ENCODE measurements around the gene MAP3K5.

Gene MAP3K5

DNA sequence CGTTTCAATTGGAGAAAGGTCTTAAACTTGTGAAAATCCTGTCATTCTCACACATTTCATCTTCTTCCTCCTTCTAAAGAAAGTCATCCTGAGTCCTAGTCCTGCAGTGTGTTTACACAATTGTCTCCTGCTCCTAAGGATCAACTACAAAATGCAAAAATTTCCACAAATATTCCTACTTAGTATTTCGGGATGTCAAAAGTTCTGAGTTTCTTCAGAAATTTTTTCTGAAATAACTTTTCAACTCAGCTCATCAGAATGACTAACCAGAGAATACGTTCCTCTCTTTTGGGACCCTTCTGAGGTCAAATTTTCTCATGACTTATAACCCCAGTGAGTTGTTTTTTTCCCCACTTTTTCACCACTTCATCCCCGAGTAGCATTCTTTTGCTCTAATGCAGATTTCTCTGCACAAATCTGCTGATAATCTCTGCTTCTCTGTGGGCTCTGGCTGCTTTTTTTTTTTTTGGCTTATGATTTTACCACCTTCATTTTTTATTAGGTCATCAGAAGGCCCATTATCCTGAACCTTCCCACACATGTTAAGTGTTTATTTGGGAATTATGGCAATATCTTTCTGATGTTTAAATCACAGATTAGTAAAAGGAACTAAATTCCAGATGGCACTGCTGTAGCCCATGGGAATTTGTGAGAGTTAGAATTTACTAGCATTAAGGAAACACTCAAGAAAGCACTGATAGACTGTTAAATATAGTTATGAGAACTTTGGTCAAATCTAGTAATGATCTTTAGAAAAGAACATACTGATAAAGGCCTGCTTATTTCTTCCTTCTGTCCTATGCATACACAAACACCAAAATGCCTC is 41.4 kb downstream of the MAP3K5 start:
- DNase-seq (ENCODE audit: low read depth, low spot score): no peak

DNA sequence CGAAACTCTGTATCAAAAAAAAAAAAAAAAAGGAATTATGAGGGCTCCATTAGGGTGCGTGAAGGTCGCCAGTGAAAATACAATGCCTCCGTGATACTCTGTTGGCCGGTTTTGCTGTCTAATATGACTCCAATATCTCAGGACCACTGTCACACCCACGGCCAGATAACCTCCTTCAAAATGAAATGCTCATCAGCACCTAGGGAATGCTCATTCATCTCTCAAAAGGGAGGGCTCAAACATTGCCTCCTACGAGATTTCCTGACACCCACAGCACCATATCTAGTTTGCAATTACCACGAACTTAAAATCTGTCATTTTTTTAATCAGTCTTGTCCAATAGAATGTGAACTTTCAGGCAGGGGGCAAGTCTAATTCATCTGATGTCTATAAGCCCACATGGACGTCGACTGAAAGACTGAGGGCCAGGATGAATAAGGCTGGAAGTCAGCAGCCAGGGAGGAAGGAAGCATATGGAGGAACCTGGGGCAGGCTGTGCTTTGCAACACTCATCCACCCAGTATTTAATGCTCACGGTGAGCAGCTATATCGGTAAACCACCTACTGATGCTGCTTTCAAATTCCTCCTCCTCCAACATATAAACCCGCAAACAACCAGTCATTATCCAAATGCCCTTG is 42.8 kb downstream of the MAP3K5 start:
- no peak for DNase-seq (ENCODE audit: low read depth, low spot score)

DNA sequence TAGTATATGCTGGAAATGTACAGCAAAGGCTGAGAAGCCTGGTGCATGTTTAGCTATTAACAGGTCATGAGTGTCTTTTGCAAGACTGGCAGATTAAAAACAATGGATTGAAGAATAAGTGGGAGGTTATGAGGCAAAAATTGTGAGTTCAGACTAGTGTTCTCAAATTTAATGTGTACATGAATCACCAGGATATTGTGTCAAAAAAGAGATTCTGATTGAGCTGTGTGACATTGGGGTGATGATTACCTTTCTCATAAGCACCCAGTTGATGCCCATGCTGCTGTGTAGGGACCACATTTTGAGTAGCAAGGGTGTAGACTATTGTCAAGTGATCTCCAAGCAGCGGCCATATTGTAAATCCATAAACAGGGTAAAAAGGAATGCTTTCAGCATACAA is 44.8 kb downstream of the MAP3K5 start:
- no peak for DNase-seq (ENCODE audit: low read depth, low spot score)

DNA sequence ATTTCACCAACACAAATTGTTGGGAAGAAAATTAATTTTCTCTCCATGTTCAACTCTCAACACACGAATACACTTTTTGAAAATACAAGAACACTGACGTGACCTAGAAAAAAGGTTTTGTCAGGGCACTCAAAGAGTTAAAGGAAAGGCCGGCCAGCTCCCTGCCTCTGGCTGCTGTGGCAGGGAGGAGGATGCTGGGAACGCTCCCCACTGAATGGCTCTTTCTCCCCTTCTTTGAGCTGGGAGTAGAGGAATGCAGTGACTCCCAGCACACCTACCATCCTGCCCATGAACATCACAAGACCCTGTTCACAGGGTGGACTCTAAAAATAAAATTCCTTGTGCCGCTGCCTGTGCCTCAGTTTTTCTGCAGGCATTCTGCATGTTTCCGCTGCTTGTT is 47.0 kb downstream of the MAP3K5 start:
- DNase-seq (ENCODE audit: low read depth, low spot score): no peak

DNA sequence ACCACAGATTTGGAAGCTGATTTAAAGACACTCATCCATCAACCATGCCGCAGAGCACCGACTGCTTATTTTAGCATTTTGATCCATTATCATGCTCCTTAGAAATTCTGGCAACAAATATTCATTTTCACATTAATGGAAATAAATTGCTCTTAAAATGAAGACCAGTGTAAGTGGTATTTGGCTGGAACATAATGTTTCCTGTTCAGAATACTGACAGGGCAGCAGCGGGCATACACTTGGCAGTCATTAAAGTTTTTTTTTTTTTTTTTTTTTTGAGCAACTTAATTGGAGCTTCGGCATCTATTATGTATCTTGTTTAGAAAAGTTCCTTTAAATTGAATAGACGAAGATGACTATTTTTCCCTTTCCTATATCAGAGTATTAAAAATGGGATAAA is 47.4 kb downstream of the MAP3K5 start:
- no peak for DNase-seq (ENCODE audit: low read depth, low spot score)

DNA sequence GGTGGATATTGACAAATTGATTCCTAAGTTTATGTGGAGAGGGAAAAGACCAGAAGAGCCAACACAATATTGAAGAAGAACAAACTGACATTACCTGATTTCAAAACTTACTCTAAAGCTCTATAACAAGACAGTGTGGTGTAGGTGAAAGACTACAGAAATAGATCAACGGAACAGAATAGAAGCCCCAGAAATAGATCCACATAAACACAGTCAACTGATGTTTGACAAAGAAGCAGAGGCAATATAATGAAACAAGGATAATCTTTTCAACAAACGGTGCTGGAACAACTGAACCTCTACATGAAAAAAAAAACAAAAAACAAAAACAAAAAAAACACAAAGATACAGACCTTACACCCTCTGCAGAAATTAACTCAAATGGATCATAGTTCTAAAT is 50.2 kb downstream of the MAP3K5 start:
- DNase-seq (ENCODE audit: low read depth, low spot score): no peak

DNA sequence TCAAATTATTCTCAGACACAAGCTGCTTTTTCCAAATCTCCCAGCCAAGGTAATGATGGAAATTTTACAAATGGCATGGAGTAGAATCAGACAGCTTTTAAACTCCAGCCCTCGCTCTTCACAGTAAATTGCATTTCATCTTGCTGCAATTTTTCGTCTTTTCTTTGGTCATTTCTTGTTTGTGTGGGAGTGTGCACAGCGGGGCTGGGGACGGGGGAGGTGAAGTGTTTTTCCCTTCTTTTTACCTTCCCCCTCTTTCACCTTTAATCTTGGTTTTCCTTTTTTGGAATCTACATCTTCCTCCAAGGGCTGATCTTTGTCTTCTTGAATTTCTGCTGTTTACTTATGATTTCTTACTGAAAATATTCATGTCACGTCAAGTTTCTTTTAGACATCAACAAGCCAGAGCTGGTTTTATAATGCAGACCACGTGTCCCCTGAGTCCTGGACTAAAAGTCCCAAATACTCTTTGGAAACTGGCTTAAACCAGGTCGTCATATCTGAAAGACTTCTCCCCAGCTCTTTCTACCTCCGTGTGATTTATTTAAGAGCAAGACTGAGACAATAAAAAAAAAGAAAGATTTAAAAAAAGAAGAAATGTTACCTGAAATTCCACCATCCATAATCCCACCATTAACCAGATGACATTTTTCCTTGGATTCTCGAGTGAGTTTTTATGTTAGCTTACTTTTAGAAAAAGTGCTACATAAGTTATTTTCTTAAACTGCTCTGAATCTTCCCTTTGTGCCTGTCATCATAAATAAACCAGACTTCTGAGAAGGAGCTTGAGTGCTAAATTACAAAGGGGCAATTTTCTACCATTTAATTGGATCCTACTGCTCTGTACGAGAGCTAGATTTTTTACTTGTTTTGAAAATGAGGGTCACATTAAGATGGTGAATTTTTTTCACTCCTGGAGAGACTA is 52.0 kb downstream of the MAP3K5 start:
- DNase-seq (ENCODE audit: low read depth, low spot score): no peak

DNA sequence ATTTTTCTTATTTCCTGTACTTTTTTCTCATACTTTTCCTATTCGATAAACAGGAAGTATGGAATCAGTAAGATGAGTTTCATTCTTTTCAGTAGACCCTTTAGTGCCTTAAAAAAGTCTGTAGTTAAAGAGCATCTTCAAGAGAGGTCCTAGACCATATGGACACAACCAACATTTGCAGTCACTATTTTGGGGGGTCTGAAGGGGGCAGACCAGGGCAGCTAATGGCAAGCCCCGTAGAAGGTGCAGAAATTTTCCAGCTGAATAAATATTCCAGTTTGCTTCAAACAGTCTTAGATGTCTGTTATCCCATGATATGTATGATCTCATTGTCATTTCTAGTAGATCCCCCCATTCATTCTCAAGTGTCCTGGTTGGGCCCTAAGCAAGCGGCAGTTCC is 52.8 kb downstream of the MAP3K5 start:
- DNase-seq (ENCODE audit: low read depth, low spot score): no peak

DNA sequence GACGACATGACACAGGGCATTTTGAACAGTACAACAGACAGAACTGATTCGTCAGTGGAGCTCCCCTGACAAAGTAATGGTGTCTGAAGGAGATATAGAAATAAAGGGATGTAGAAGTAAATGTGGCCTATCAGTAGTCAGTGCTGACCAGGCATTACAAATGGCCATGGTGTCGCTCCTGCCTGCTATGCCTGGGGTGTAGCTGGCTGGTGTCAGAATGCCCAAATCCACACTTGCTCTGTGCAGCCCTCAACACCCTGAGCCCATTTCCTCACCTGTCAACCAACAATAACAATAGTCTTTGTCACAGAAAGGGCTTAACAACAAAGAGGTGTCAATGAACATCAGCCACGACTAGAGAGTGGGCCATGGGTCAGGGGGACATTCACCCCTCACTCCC is 53.2 kb downstream of the MAP3K5 start:
- DNase-seq (ENCODE audit: low read depth, low spot score): no peak

DNA sequence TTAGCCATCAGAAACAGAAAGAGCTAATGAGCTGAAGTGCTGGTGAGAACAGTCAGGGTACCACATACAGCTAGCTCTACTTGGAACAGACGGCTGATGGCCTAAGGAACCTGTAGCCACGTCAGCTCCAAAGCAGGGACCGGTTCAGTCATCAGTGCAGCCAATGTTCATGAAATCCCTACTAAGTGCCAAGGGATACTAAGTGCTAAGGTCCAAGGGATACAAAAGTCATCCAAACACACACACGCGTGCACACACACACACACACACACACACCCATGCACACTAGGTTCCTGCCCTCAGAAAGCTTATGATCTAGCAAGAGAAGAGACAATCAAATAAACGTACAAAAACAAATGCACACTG is 53.6 kb downstream of the MAP3K5 start:
- no peak for DNase-seq (ENCODE audit: low read depth, low spot score)

DNA sequence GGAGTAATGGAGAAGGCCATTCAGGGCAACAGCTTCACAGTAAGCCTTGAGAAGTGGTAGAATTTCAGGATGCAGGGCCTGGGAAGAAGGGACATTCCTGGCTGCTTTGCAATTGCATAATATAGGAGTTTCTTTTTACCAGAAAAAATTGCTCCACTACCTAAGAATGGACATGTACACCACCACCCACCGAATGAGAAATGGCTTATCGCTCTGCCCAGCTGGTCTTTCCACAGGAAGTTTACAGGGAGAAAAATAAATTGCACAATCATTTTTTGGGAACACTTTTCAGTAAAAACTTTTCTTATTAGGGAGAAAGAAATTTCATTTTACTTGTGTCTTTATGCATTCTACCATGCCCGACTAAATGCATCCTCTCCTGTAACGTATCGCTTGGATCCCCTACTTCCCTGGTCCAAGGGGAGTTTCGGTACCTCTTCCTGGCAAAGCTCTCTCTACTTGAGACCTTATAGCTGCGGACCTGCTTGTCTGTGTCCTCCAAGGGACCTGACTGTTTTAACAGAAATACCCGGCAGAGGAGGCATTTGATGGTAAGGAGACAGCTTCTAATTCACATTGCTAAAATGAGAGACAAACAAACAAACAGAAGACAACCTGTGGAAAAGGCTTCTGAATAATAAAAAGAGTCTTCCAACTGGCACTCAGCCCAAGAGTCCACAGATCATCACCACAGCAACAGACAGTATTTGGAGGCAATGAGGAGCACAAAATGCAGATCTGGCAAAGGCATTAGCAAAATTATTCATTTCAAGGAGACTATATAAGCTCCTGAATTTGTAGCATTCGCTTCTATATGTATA is 54.2 kb downstream of the MAP3K5 start:
- no peak for DNase-seq (ENCODE audit: low read depth, low spot score)

DNA sequence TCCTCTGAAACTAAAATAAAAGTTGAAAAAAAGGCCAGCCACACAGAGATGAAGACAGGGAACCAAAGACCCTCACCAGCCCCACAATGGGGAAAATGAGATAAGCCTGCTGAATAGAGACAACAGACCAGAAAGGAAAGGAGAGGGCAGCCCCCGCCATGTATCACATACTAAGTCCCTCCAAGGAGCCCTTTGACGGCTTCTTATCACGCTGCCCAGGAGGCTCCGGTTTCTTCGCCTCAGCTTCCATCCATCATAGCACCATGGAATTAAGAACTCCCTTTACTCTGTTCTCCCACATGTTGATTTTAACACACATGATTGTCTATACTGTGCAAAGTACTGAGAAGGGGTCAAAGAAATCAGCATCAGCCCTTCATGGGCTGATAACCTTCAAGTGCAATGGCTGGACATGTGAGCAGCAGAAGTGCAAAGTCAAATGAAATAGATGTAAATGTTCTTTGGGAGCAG is 54.9 kb downstream of the MAP3K5 start:
- DNase-seq (ENCODE audit: low read depth, low spot score): no peak

DNA sequence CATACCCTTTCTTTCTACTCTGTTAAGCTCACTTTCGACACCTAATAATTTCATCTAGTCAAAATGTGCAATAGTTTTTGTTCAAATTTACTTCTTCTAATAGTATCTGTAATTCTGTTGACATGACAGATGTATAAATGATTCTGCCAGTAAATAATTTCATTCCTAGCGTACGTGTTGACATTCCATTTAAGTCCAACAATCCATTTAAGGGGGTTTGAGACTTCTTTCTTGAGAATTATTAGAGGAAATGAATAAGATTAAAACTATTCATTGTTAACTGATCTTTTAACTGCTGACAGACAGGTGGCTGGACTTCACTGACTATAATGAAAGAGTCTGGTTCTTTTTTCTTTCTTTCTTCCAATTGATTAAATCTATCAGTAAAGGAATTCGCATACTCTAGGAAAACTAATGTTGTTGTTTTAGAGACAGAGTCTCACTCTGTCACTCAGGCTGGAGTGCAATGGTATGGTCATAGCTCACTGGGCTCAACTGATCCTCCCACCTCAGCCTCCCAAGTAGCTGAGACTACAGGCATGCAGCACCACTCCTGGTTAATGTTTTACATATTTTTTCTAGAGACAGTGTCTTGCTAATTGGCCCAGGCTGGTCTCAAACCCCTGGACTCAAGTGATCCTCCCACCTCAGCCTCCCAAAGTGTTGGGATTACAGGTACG is 55.9 kb downstream of the MAP3K5 start:
- DNase-seq (ENCODE audit: low read depth, low spot score): no peak

DNA sequence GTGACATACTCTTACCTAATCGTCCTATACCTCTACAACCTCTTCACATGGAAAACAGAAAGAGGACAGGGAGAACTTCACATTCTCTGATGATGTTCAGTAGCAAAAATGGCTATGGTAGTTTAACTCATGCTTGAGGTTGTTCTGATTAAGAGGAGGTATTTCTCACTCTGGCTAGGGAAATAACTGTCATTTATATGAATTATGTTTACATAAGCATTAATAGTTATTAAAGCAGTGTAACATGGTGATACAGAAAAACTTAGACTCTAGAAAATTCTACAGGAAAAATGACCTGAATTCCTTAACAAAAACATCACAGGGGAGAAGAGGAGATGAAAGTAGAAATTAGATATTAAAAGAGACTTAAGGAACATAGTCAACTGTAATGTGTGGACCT is 57.3 kb downstream of the MAP3K5 start:
- DNase-seq (ENCODE audit: low read depth, low spot score): no peak

DNA sequence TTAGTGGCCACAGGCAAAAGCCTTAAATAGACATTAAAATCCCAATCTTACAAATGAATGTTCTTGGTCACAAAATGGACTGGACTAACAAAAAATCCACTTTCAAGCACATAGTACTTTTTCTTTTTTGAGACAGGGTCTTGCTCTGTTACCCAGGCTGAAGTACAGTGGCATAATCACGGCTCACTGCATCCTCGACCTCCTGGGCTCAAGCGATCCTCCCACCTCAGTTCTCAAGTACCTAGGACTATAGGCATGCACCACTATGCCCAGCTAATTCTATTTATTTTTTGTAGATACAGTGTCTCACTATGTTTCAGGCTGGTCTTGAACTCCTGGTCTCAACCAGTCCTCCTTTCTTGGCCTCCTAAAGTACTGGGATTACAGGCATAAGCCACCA is 59.4 kb downstream of the MAP3K5 start:
- DNase-seq (ENCODE audit: low read depth, low spot score): no peak

DNA sequence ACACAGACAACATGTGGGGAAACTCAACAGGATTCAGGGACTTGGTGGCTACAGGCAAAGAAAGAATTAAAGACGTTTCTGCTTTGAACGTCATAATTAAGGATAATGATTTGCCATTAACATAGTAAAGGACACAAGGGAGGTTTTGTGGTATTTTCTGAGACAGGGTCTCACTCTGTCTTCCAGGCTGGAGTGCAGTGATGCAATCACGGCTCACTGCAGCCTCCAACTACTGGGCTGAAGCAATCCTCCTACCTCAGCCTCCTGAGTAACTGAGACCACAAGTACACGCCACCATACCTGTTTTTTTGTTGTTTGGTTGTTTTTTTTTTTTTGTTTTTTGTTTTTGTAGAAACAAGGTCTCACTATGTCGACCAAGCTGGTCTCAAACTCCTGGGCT is 62.4 kb downstream of the MAP3K5 start:
- no peak for DNase-seq (ENCODE audit: low read depth, low spot score)

DNA sequence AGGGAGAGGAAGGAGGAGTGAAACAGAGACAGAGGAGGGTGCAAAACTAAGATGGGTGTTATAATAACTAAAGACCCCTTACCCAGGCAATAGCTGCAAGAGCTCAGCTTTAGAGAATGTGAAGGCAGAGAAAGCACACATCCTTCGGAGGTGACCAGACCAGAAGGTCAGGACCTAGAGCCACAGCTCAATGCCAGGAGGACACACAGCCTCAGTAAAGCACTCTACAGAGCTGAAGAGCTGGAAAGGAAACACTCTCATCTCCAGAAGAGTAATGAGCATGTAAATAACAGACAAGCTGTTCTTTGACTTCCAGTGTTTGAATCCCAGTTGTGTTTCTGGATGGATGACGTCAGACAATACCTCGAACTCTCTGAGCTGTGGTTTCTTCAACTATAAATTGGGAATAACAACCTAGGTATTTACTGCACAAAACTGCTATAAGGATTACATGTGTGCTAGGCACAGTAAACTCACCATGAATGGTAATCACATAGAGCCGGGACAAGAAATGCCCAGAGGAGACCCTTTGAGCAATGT is 63.2 kb downstream of the MAP3K5 start:
- DNase-seq (ENCODE audit: low read depth, low spot score): no peak

DNA sequence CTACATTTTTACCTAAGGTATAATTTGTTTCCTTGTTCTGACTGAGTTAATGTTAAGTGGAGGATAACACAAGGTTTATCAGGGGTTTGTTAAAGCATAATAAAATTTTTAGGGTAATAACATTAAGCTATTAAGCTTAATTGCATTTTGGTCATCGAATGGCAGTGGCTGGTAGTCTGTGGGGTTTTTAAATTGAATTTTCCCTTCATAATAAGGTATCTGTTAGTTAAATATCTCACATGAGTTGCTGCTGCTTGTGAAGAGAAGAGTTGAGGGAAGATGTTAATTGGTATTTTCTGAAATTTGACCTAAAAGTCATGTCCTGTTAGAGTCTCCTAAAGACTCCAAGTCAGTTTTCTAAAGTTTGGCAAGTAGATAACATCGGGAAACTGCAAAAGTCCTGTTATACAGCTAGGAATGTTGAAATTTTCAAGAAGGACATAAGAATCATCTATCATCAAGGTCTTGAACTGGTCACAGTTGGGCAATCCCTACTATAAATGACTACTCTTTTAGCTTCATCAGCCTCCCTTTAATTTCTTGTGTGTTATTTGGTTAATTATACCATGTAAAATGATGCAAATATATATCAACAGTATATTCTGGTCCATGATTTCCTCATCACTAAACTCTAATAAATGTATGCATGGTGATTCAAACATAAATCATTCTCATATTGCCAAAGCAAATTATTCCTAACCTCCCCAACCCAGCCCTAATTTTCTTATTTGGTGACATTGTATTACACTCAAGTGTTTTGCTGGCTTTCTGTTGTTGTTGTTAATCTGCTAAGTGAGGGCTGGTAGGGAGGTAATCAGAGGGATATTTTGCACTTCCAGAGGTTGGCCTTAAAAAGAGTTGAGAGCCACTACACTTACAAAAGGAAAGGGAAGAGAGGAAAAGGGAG is 64.0 kb downstream of the MAP3K5 start:
- no peak for DNase-seq (ENCODE audit: low read depth, low spot score)

DNA sequence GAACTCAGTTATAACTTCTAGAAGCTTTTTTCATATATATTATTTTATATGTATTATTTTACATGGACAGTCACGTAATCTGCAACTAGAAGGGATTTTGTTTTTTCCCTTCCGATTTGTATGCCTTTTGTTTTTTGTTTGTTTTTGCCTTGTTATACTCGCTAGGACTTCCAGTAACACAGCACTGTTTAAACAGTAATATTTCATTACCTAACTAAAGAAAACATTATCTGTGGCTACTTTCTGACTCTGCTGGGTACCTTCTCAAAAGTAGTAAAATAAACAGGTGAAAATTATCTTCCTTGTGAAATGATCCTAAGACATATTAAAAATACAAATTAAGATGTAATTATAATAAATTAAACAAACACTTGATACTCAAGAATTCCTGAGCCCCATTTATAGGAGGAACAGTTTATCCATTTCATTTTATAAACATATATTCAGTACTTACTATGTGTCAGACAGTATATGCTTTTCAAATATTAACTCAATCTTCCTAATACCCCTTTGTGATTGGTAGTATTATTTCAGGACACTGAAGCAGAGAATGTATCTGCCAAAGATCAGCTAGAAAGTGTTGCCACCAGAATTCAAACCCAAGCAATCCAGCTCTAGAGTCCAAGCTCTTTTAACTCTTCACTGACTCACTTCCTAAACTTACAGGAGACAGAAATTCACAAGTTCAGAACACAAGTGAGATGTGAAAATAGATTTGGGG is 65.3 kb downstream of the MAP3K5 start:
- no peak for DNase-seq (ENCODE audit: low read depth, low spot score)
